Peyer's patch (tissue), 4 donors: ENCODE data around the gene ST8SIA3. TPM values are rescaled to one million over a fixed set of nuclear protein-coding genes. Genes with fewer than 3 reads are reported as not detected.

ENCODE experiments used
- DNase-seq, 3 donors: peaks; one replicate each; pipeline ENCODE4 v3.0.0-alpha.2; 2017 to 2019
- H3K27ac ChIP-seq, 4 donors: fragments of 200-600 bp; sonication (generic); one replicate each; pipeline ENCODE4 v1.5.1; 2016 to 2019
- H3K27me3 ChIP-seq, 2 donors: fragments of 200-600 bp; sonication (generic); one replicate each; pipeline ENCODE4 v1.5.1; 2019
- H3K36me3 ChIP-seq, 3 donors: fragments of 200-600 bp; sonication (generic); one replicate each; pipeline ENCODE4 v1.5.1; 2016 to 2019
- H3K4me1 ChIP-seq, 4 donors: fragments of 200-600 bp; sonication (generic); one replicate each; pipeline ENCODE4 v1.5.1; 2016 to 2019
- H3K4me3 ChIP-seq, 4 donors: fragments of 200-600 bp; sonication (generic); 1 replicate in 3 of 4; 2 replicates in 1 of 4; pipeline ENCODE4 v1.5.1; 2016 to 2019; ENCODE audit warnings: mild to moderate bottlenecking in 1 of 4
- H3K9me3 ChIP-seq, 4 donors: fragments of 200-600 bp; sonication (generic); one replicate each; pipeline ENCODE4 v1.5.1; 2016 to 2019; ENCODE audit warnings: mild to moderate bottlenecking in 1 of 4
- POLR2A ChIP-seq, 2 donors: fragments of 450-650 bp; IDR thresholded peaks; one replicate each; pipeline ENCODE4 v1.5.1; 2017; ENCODE audit warnings: antibody characterized with exemption in 2 of 2, mild to moderate bottlenecking in 2 of 2, moderate library complexity in 2 of 2
- total RNA-seq, 4 donors: library from RNA; depleted of rRNA; stranded (reverse); fragments of >200 nt; gene quantifications; one replicate each; pipeline ENCODE4 v1.1.0, GENCODE V29; 2016
- TF ChIP-seq, protein P1 (sequence below), 6 experiments: fragments of 450-650 bp in 4 of 6; fragments of 200-600 bp in 2 of 6; sonication (generic) in 1 of 6; IDR thresholded peaks; one replicate each; pipeline ENCODE4 v1.5.1; 2017 to 2019; ENCODE audit warnings: antibody characterized with exemption in 6 of 6, mild to moderate bottlenecking in 3 of 6, moderate library complexity in 1 of 6

Gene ST8SIA3, protein sequence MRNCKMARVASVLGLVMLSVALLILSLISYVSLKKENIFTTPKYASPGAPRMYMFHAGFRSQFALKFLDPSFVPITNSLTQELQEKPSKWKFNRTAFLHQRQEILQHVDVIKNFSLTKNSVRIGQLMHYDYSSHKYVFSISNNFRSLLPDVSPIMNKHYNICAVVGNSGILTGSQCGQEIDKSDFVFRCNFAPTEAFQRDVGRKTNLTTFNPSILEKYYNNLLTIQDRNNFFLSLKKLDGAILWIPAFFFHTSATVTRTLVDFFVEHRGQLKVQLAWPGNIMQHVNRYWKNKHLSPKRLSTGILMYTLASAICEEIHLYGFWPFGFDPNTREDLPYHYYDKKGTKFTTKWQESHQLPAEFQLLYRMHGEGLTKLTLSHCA
- under 1 TPM in 2 of 4 donors, not detected in 2; 0.09 to 0.13 TPM for total RNA-seq

DNA sequence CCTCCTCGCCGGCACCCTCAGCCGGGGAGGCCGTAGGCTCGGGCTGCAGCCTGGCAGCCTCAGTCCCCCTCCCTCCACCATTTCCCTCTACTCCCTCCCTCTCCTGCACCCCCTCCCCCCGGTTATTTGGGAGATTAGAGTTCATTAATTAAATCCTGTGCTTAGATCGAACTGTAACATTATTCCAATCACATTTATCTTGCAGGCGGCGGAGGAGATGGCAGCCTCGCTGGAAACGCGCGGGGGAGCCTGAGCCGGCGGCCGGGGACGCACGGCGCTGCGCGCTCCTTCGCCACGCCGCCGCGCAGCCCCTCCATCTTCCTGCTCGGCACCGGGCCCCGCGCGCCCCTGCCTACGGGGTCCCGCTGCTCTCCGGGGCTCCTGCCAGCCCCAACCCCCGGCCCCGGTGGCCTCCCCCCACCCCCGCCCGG, at the start of gene ST8SIA3:
Gene ST8SIA3 (plus strand): TSS at position 287 of the 431 bp plus-strand sequence. CDS start 290 bp downstream, outside the sequence.
- Histone ChIP-seq H3K27me3 (peaks cover 0 to 22% of the 10 kb centered on the region in 2 donors), H3K4me3 (no peak within 1 kb of the TSS), H3K27ac (no peak within 1 kb of the TSS), H3K9me3 (peaks cover 0 to 10% (median 0%) of the 10 kb centered on the region in 4 donors), H3K4me1 (no peaks in the 10 kb centered on the region), H3K36me3 (no peaks in the 10 kb centered on the region)
- DNase-seq, result no peak
- TF ChIP-seq POLR2A (IDR thresholded peaks at IDR 0.05), result no peak
- TF ChIP-seq, protein P1, sequence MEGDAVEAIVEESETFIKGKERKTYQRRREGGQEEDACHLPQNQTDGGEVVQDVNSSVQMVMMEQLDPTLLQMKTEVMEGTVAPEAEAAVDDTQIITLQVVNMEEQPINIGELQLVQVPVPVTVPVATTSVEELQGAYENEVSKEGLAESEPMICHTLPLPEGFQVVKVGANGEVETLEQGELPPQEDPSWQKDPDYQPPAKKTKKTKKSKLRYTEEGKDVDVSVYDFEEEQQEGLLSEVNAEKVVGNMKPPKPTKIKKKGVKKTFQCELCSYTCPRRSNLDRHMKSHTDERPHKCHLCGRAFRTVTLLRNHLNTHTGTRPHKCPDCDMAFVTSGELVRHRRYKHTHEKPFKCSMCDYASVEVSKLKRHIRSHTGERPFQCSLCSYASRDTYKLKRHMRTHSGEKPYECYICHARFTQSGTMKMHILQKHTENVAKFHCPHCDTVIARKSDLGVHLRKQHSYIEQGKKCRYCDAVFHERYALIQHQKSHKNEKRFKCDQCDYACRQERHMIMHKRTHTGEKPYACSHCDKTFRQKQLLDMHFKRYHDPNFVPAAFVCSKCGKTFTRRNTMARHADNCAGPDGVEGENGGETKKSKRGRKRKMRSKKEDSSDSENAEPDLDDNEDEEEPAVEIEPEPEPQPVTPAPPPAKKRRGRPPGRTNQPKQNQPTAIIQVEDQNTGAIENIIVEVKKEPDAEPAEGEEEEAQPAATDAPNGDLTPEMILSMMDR (IDR thresholded peaks at IDR 0.05), result no peak

DNA sequence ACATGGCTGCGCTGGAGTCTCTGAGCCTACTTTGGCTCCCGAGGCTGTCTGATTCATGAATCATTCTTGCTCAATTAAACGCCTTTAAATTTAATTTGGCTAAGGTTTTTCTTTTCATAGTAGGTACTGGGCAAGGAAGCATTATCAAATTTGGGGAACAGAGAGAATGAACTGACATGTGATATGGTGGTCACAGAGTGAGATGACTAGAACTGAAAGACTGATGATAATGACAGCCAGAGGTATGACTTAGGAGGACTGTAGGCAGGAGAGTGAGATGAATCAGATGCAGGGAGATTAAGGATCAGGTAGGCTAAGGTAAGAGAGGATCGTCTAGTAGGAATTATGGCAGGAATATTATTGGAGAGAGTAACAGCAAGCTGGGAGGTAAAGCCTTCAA, 40.9 kb upstream of the ST8SIA3 start:
- no peaks in the 10 kb centered on the region for H3K9me3 ChIP-seq
- TF ChIP-seq, protein P1 (IDR thresholded peaks at IDR 0.05), result no peak
- TF ChIP-seq POLR2A (IDR thresholded peaks at IDR 0.05), result no peak
- no peak overlapping the region for H3K4me3 ChIP-seq
- DNase-seq, result no peak
- no peak overlapping the region for H3K27ac ChIP-seq
- H3K36me3 ChIP-seq, result no peaks in the 10 kb centered on the region
- H3K4me1 ChIP-seq, result no peaks in the 10 kb centered on the region
- H3K27me3 ChIP-seq, result no peaks in the 10 kb centered on the region

DNA sequence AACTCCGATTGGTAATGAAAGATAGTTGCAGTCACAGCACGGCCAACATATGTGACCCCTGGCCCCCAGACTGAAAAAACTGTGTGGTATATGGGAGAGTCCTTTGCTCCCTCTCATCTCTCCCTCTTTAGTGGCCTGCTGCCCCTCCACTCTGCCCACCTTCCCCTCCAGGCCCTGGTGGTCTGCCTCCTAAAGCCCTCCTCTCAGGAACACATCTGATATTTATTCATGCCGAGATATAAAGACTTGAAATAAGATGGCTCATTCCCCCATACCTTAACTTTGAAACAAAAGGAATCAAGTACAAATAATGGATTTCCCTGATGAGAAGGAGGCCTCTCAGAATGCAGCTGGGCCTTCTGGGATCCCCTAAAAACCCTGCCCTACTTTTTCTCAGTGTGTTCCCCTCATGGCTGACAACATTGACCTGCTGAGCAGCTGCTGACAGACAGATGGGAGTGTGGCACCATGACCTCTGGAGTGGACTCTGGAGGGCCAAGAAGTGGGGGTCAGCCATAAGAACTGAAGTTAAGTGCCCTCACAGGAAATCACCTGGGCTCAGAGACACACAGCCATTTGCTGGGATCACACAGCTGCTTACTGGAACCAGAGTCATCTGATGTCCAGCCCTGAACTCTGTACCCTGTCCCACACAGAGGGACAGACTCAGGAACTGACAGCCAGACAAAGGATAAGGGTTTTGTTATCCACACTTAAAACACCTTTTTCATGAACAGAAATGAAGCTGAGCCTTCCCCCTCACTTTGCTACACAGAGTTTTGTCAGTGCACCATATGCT, 39.8 kb upstream of the ST8SIA3 start:
- Histone ChIP-seq H3K27me3 (no peaks in the 10 kb centered on the region), H3K4me1 (no peaks in the 10 kb centered on the region)
- TF ChIP-seq, protein P1 (IDR thresholded peaks at IDR 0.05), result no peak
- no peak for TF ChIP-seq POLR2A (IDR thresholded peaks at IDR 0.05)

DNA sequence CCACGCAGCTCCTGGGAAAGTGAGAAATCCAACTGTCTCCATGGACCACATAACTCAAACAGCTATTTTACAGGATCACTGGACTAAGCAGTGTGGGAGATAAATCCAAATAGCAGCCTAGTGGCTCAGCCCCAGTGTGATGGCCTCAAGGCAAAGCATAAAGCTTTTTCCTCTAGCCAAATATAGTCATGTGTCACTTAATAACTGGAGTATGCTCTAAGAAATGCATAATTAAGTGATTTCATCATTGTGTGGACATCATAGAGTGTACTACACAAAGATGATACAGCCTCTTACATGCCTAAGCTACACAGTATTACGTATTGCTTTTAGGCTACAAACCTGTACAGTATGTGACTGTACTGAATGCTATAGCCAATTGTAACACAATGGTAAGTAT, 31.8 kb upstream of the ST8SIA3 start:
- Histone ChIP-seq H3K4me1 (no peaks in the 10 kb centered on the region), H3K36me3 (no peaks in the 10 kb centered on the region), H3K27ac (no peak overlapping the region), H3K9me3 (no peaks in the 10 kb centered on the region), H3K4me3 (no peak overlapping the region), H3K27me3 (no peaks in the 10 kb centered on the region)
- no peak for DNase-seq
- TF ChIP-seq, protein P1 (IDR thresholded peaks at IDR 0.05), result no peak
- TF ChIP-seq POLR2A (IDR thresholded peaks at IDR 0.05), result no peak

More for the DNA sequence above, 39.8 kb upstream of the ST8SIA3 start:
- no peak for DNase-seq
- H3K36me3 ChIP-seq, result no peaks in the 10 kb centered on the region
- H3K27ac ChIP-seq, result no peak overlapping the region
- H3K9me3 ChIP-seq, result no peaks in the 10 kb centered on the region
- H3K4me3 ChIP-seq, result no peak overlapping the region

DNA sequence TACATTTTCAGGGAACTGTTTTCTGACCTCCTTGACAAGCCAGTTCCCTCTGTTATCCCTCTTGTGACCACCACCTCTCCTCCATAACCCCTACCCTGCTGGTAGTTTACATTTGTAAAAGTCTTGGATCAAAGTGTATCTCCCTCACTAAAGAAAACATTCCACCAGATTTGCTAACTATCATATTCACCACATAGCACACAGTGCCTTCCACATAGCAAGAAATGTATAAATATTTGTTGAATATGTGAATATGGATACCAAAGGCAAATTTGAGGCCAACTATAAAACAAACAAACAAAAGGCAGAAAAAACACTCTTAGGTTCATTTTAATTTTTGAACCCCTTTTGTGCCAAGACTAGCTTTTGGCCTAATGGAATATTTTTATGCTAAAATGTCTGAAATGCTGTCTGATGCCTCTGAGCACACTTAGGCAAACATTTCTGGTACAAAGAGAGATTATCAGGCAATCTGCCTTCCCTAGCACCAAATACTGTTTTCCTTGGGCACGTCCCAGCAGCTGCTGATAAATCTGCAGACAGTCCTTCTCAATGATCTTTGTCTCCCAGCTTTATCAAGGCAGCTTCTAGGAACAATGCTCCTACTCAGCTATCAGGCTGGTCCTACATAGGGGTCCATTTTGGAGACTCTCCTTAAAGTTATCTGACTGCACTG, 26.7 kb upstream of the ST8SIA3 start:
- TF ChIP-seq POLR2A (IDR thresholded peaks at IDR 0.05), result no peak
- TF ChIP-seq, protein P1 (IDR thresholded peaks at IDR 0.05), result no peak
- Histone ChIP-seq H3K4me3 (no peak overlapping the region), H3K36me3 (no peaks in the 10 kb centered on the region), H3K9me3 (no peaks in the 10 kb centered on the region), H3K4me1 (no peaks in the 10 kb centered on the region), H3K27me3 (no peaks in the 10 kb centered on the region), H3K27ac (no peak overlapping the region)
- DNase-seq, result no peak
